ENCODE data around the gene KRT4. TPM values are rescaled to one million over a fixed set of nuclear protein-coding genes. Genes with fewer than 3 reads are reported as not detected.

The KRT4 gene
- total and polyA plus RNA-seq, 2 donors (not counting 3 experiments of a cell fraction or from before 2014, with no cell fraction given), result not detected

- no peak overlapping the region for H3K4me2 ChIP-seq (ENCODE audit: insufficient read depth, low read length)
- H3K4me1 ChIP-seq (ENCODE audit: control insufficient read depth, extremely low read depth, insufficient read depth, low read length), result no peaks in the 10 kb centered on the region
- dilution Hi-C loops (cut with MboI; ENCODE audit: extremely low pct_ligation_motif_present, low sequenced_read_pairs), result no loop called here
- H3K9me3 ChIP-seq (replicated peaks; ENCODE audit: control insufficient read depth, insufficient read depth, low read length), result no peaks in the 10 kb centered on the region
- H3K79me2 ChIP-seq (ENCODE audit: control insufficient read depth, insufficient read depth, low read length), result no peaks in the 10 kb centered on the region
- no peak overlapping the region for H3K4me3 ChIP-seq (replicated peaks in 1 of 3; ENCODE audit: insufficient read depth in 1 of 3, low read depth in 1 of 3, low read length in 3 of 3)
- POLR2A ChIA-PET, result no interaction called here
- intact Hi-C loops (cut with micrococcal nuclease), result no loop called here
- no peaks in the 10 kb centered on the region for H4K20me1 ChIP-seq (replicated peaks; ENCODE audit: control insufficient read depth, extremely low read depth, insufficient read depth, low read length)
- H3K9ac ChIP-seq (replicated peaks; ENCODE audit: extremely low read depth, insufficient read depth, low read length), result no peak overlapping the region
- BruUV-seq (replicated peaks), result no TSS peak
- no peak for DNase-seq (ENCODE audit: low read depth, low spot score)
- peaks cover 4 to 9% of the 10 kb centered on the region in 2 experiments for H3K27me3 ChIP-seq (ENCODE audit: control insufficient read depth in 2 of 2, insufficient read depth in 2 of 2, low read length in 2 of 2)
- H2AFZ ChIP-seq (ENCODE audit: low read depth, low read length), result no peak overlapping the region
- no peaks in the 10 kb centered on the region for H3K36me3 ChIP-seq (ENCODE audit: control insufficient read depth in 2 of 2, extremely low read depth in 1 of 2, insufficient read depth in 2 of 2, low read length in 2 of 2)
- H3K27ac ChIP-seq (ENCODE audit: insufficient read depth, low read depth, low read length), result no peak overlapping the region
- no peak for TF ChIP-seq CTCF (IDR thresholded peaks at IDR 0.05; ENCODE audit: extremely low read depth in 1 of 2, insufficient read depth in 1 of 2, low read depth in 1 of 2, low read length in 2 of 2)
- no peak for TF ChIP-seq JUN (IDR thresholded peaks at IDR 0.05; ENCODE audit: borderline replicate concordance, insufficient read depth, insufficient read length, low read depth)
- TF ChIP-seq MYC (IDR thresholded peaks at IDR 0.05; ENCODE audit: low read depth, low read length), result no peak
- TF ChIP-seq EZH2 (IDR thresholded peaks at IDR 0.05; ENCODE audit: borderline replicate concordance, low read depth, low read length, severe bottlenecking), result no peak
- no peak for TF ChIP-seq FOS (IDR thresholded peaks at IDR 0.05; ENCODE audit: borderline replicate concordance, insufficient read depth, low read length)
- no peak for TF ChIP-seq GATA2 (IDR thresholded peaks at IDR 0.05; ENCODE audit: insufficient read depth, insufficient read length, low read depth, low read length)
- TF ChIP-seq POLR2AphosphoS5 (IDR thresholded peaks at IDR 0.05; ENCODE audit: insufficient read depth, low read depth, low read length), result no peak
- TF ChIP-seq, protein P1, sequence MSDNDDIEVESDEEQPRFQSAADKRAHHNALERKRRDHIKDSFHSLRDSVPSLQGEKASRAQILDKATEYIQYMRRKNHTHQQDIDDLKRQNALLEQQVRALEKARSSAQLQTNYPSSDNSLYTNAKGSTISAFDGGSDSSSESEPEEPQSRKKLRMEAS (IDR thresholded peaks at IDR 0.05; ENCODE audit: insufficient read depth, insufficient read length), result no peak
- no peak for TF ChIP-seq POLR2A (IDR thresholded peaks at IDR 0.05; ENCODE audit: low read depth, low read length)
- CTCF ChIA-PET, result no interaction called here
- FAIRE-seq, result no peak
- no peaks in the 10 kb centered on the region for H3K9me1 ChIP-seq (replicated peaks; ENCODE audit: control insufficient read depth, extremely low read depth, insufficient read depth, low read length)
Measured at GRCh38 chr12:52783563-52784316, 30.2 kb downstream of the KRT4 start.
